Loucy (cell line): ENCODE measurements around the gene SH2D1B.

Experiments used
- H2AFZ ChIP-seq: fragments of 200-600 bp; sonication (generic); 2 replicates; pipeline ENCODE4 v1.6.0; 2016; ENCODE audit warnings: antibody characterized with exemption, mild to moderate bottlenecking, low read length, moderate library complexity
- H3F3A ChIP-seq: fragments of 200-600 bp; 2 replicates; pipeline ENCODE4 v1.6.0; 2016; ENCODE audit warnings: antibody characterized with exemption, low read depth, mild to moderate bottlenecking
- H3K27me3 ChIP-seq: fragments of 200-600 bp; sonication (generic); 2 replicates; pipeline ENCODE4 v1.6.1; 2014; ENCODE audit warnings: low read length, mild to moderate bottlenecking; ENCODE audit not compliant: insufficient read depth, poor library complexity, severe bottlenecking
- H3K36me3 ChIP-seq: fragments of 200-600 bp; sonication (generic); 2 replicates; pipeline ENCODE4 v1.6.1; 2016; ENCODE audit warnings: low read length; ENCODE audit not compliant: insufficient read depth
- H3K4me1 ChIP-seq: fragments of 200-600 bp; sonication (generic); 2 replicates; pipeline ENCODE4 v1.5.1; 2014; ENCODE audit warnings: low read length, mild to moderate bottlenecking; ENCODE audit not compliant: insufficient read depth, poor library complexity, severe bottlenecking
- H3K4me2 ChIP-seq: fragments of 200-600 bp; sonication (generic); 2 replicates; pipeline ENCODE4 v1.6.0; 2014; ENCODE audit warnings: antibody characterized with exemption, low read length, low read depth, mild to moderate bottlenecking; ENCODE audit not compliant: poor library complexity, severe bottlenecking
- H3K4me3 ChIP-seq: fragments of 200-600 bp; sonication (generic); 2 replicates; pipeline ENCODE4 v1.5.1; 2014; ENCODE audit warnings: low read length, mild to moderate bottlenecking, mixed read lengths; ENCODE audit not compliant: poor library complexity, severe bottlenecking
- H3K79me2 ChIP-seq: fragments of 200-600 bp; sonication (generic); 2 replicates; pipeline ENCODE4 v1.6.1; 2014; ENCODE audit warnings: low read length; ENCODE audit not compliant: insufficient read depth
- H3K9ac ChIP-seq: fragments of 200-600 bp; sonication (generic); 2 replicates; pipeline ENCODE4 v1.6.0; 2014; ENCODE audit warnings: mild to moderate bottlenecking, low read depth, low read length, moderate library complexity; ENCODE audit not compliant: poor library complexity, severe bottlenecking
- H3K9me2 ChIP-seq: fragments of 200-600 bp; sonication (generic); replicated peaks from 2 replicates; pipeline ENCODE4 v1.6.1; 2016; ENCODE audit warnings: low read depth, low read length, mixed read lengths
- H3K9me3 ChIP-seq: fragments of 200-600 bp; sonication (generic); 2 replicates; pipeline ENCODE4 v1.6.1; 2014; ENCODE audit warnings: mild to moderate bottlenecking, antibody characterized with exemption, low read length, low read depth; ENCODE audit not compliant: insufficient read depth
- H4K20me1 ChIP-seq: fragments of 200-600 bp; sonication (generic); 2 replicates; pipeline ENCODE4 v1.6.0; 2014; ENCODE audit warnings: antibody characterized with exemption, low read length, mild to moderate bottlenecking; ENCODE audit not compliant: insufficient read depth, poor library complexity, severe bottlenecking
- CTCF ChIP-seq: fragments of 200-600 bp; sonication (generic); conservative IDR thresholded peaks from 2 replicates; pipeline ENCODE4 v1.5.1; 2014; ENCODE audit warnings: mild to moderate bottlenecking, antibody characterized with exemption, low read length
- EZH2phosphoT487 ChIP-seq: fragments of 200-600 bp; IDR thresholded peaks from 2 replicates; pipeline ENCODE4 v1.6.1; 2018; ENCODE audit warnings: antibody characterized with exemption, mild to moderate bottlenecking, moderate library complexity, borderline replicate concordance

SH2D1B gene

GRCh38 chr1:162417650-162418049, 5.7 kb upstream of the SH2D1B start:
- no peaks in the 10 kb centered on the region for H3K36me3 ChIP-seq
- H2AFZ ChIP-seq: no peak overlapping the region
- TF ChIP-seq CTCF: no peak
- TF ChIP-seq EZH2phosphoT487: no peak
- H3K4me3 ChIP-seq: no peak overlapping the region
- no peak overlapping the region for H3K9ac ChIP-seq
- no peaks in the 10 kb centered on the region for H3K27me3 ChIP-seq
- H3K4me2 ChIP-seq: no peak overlapping the region
- no peaks in the 10 kb centered on the region for H3K9me2 ChIP-seq
- H4K20me1 ChIP-seq: no peaks in the 10 kb centered on the region
- peaks cover 7% of the 10 kb centered on the region for H3K4me1 ChIP-seq
- H3F3A ChIP-seq: no peaks in the 10 kb centered on the region
- H3K9me3 ChIP-seq: no peaks in the 10 kb centered on the region
- H3K79me2 ChIP-seq: no peaks in the 10 kb centered on the region

- Histone ChIP-seq H3K27me3 (no peaks in the 10 kb centered on the region), H3K36me3 (no peaks in the 10 kb centered on the region), H2AFZ (no peak overlapping the region), H3K9ac (no peak overlapping the region), H3K4me1 (peaks cover 7% of the 10 kb centered on the region), H4K20me1 (no peaks in the 10 kb centered on the region), H3K9me2 (no peaks in the 10 kb centered on the region), H3K9me3 (no peaks in the 10 kb centered on the region), H3K4me2 (no peak overlapping the region), H3K4me3 (no peak overlapping the region), H3F3A (no peaks in the 10 kb centered on the region), H3K79me2 (no peaks in the 10 kb centered on the region)
- TF ChIP-seq CTCF (no peak), EZH2phosphoT487 (no peak)
Measured at GRCh38 chr1:162416909-162417308, 5.0 kb upstream of the SH2D1B start.

- H3K9me3 ChIP-seq: no peaks in the 10 kb centered on the region
- H3K79me2 ChIP-seq: no peaks in the 10 kb centered on the region
- H3K4me2 ChIP-seq: no peak overlapping the region
- H3K27me3 ChIP-seq: no peaks in the 10 kb centered on the region
- no peaks in the 10 kb centered on the region for H3K9me2 ChIP-seq
- no peak overlapping the region for H3K9ac ChIP-seq
- H3F3A ChIP-seq: no peaks in the 10 kb centered on the region
- H3K4me1 ChIP-seq: peaks cover 3% of the 10 kb centered on the region
- H3K4me3 ChIP-seq: no peak overlapping the region
- no peak overlapping the region for H2AFZ ChIP-seq
- H3K36me3 ChIP-seq: no peaks in the 10 kb centered on the region
- H4K20me1 ChIP-seq: no peaks in the 10 kb centered on the region
- no peak for TF ChIP-seq EZH2phosphoT487
- no peak for TF ChIP-seq CTCF
Measured at GRCh38 chr1:162416215-162416614, 4.3 kb upstream of the SH2D1B start.
